Stomach (tissue), 9 donors: ENCODE data around the gene AQP12B. TPM values are rescaled to one million over a fixed set of nuclear protein-coding genes. Genes with fewer than 3 reads are reported as not detected.

Source experiments
- DNase-seq, 2 donors: peaks; one replicate each; pipeline versions ENCODE4 v3.0.0 to v3.0.0-alpha.2; 2013 to 2019
- H3K27ac ChIP-seq, 5 donors: fragments of 200-600 bp in 4 of 5; sonication (generic) in 4 of 5; one replicate each; pipeline ENCODE4 v1.5.1; 2013 to 2019; ENCODE audit warnings: mild to moderate bottlenecking in 1 of 5, moderate library complexity in 1 of 5
- H3K27me3 ChIP-seq, 3 donors: fragments of 200-600 bp; sonication (generic); one replicate each; pipeline ENCODE4 v1.5.1; 2017 to 2019; ENCODE audit warnings: mixed run types in 1 of 3
- H3K36me3 ChIP-seq, 4 donors: fragments of 200-600 bp; sonication (generic); 1 replicate in 3 of 4; 2 replicates in 1 of 4; pipeline ENCODE4 v1.5.1; 2016 to 2019
- H3K4me1 ChIP-seq, 4 donors: fragments of 200-600 bp; sonication (generic); one replicate each; pipeline ENCODE4 v1.5.1; 2016 to 2019
- H3K4me3 ChIP-seq, 4 donors: fragments of 200-600 bp; sonication (generic) in 3 of 4; one replicate each; pipeline ENCODE4 v1.5.1; 2016 to 2019; ENCODE audit warnings: mild to moderate bottlenecking in 1 of 4
- H3K9me3 ChIP-seq, 4 donors: fragments of 200-600 bp; sonication (generic); one replicate each; pipeline ENCODE4 v1.5.1; 2016 to 2019
- CTCF ChIP-seq, 7 experiments: fragments of 450-650 bp in 4 of 7; fragments of 200-600 bp in 3 of 7; sonication (generic) in 3 of 7; IDR thresholded peaks; one replicate each; pipeline ENCODE4 v1.5.1; 2016 to 2019; ENCODE audit warnings: antibody characterized with exemption in 7 of 7, control low read depth in 2 of 7, mild to moderate bottlenecking in 1 of 7
- EP300 ChIP-seq: sonication (generic); formaldehyde crosslinking; IDR thresholded peaks from one replicate; pipeline ENCODE4 v1.6.1; 2017; ENCODE audit warnings: antibody characterized with exemption
- POLR2A ChIP-seq, 4 donors: fragments of 450-650 bp; IDR thresholded peaks; one replicate each; pipeline ENCODE4 v1.6.1; 2016; ENCODE audit warnings: antibody characterized with exemption in 4 of 4, control low read depth in 2 of 4, mild to moderate bottlenecking in 1 of 4, moderate library complexity in 1 of 4
- POLR2AphosphoS5 ChIP-seq, 3 donors: sonication (generic); formaldehyde crosslinking; IDR thresholded peaks; one replicate each; pipeline ENCODE4 v1.6.1; 2016; ENCODE audit warnings: antibody characterized with exemption in 3 of 3
- WGBS, 5 donors: extraction: QIAGEN DNeasy Blood & Tissue Kit in 3 of 5; methylation state at CpG; one replicate each; pipeline versions ENCODE4 v1.1.5 to v1.1.7; 2013 to 2018; 5-methylcytosine and 5-hydroxymethylcytosine counted together
- intact Hi-C: fragments of 100-400 bp; cut with DNase I; formaldehyde crosslinking; loops from one replicate; pipeline ENCODE4 v1.15.1; 2023; ENCODE audit warnings: low total_unique reads
- polyA plus RNA-seq, 3 donors: library from polyadenylated mRNA; stranded (reverse); fragments of 200-250 nt; gene quantifications; one replicate each; pipeline ENCODE4 v1.2.3, GENCODE V29; 2013
- total RNA-seq, 5 donors: library from RNA; depleted of rRNA; stranded (reverse); fragments of >200 nt; gene quantifications; one replicate each; pipeline versions ENCODE4 v1.1.0 to v1.2.3, GENCODE V29; 2014 to 2016
- donor health status: healthy with polysubstance abuse.
- donor health status: Bipolar disorder and iron deficiency.
- donor health status: healthy.

Gene AQP12B
- total and polyA plus RNA-seq, 8 donors, result 0.46 to 0.89 TPM; not detected in 6

GRCh38 chr2:240723851-240724250 is 41.2 kb upstream of the AQP12B start:
- Histone ChIP-seq H3K4me3 (no peak overlapping the region), H3K4me1 (no peaks in the 10 kb centered on the region), H3K27ac (no peak overlapping the region), H3K36me3 (no peaks in the 10 kb centered on the region), H3K9me3 (no peaks in the 10 kb centered on the region), H3K27me3 (peaks cover 0 to 13% (median 0%) of the 10 kb centered on the region in 3 donors)
- no peak for TF ChIP-seq POLR2AphosphoS5 (IDR thresholded peaks at IDR 0.05)
- no peak for TF ChIP-seq EP300
- TF ChIP-seq POLR2A (IDR thresholded peaks at IDR 0.05), result no peak
- TF ChIP-seq CTCF (IDR thresholded peaks at IDR 0.05), result no peak
- 77 to 94% (median 90%) methylated on average over 3 to 9 of the region's 9 CpGs for WGBS, 5 donors
- intact Hi-C loops, result no loop called here
- no peak for DNase-seq

- no peak overlapping the region for H3K4me3 ChIP-seq
- intact Hi-C loops, result no loop called here
- no peaks in the 10 kb centered on the region for H3K9me3 ChIP-seq
- H3K4me1 ChIP-seq, result no peaks in the 10 kb centered on the region
- H3K27ac ChIP-seq, result no peak overlapping the region
- H3K27me3 ChIP-seq, result peaks cover 0 to 8% (median 0%) of the 10 kb centered on the region in 3 donors
- WGBS, 5 donors, result 80 to 88% (median 86%) methylated on average over 28 to 32 of the region's 32 CpGs
- TF ChIP-seq CTCF (IDR thresholded peaks at IDR 0.05) (no peak), EP300 (no peak), POLR2A (IDR thresholded peaks at IDR 0.05) (no peak), POLR2AphosphoS5 (IDR thresholded peaks at IDR 0.05) (no peak)
- no peak for DNase-seq
- H3K36me3 ChIP-seq, result no peaks in the 10 kb centered on the region
Measured at GRCh38 chr2:240722796-240723735, 40.4 kb upstream of the AQP12B start.

GRCh38 chr2:240722376-240722775 is 39.7 kb upstream of the AQP12B start:
- H3K36me3 ChIP-seq, result no peaks in the 10 kb centered on the region
- H3K9me3 ChIP-seq, result no peaks in the 10 kb centered on the region
- DNase-seq, result no peak
- no peak for TF ChIP-seq POLR2AphosphoS5 (IDR thresholded peaks at IDR 0.05)
- TF ChIP-seq POLR2A (IDR thresholded peaks at IDR 0.05), result no peak
- no peak for TF ChIP-seq CTCF (IDR thresholded peaks at IDR 0.05)
- TF ChIP-seq EP300, result no peak
- H3K27ac ChIP-seq, result no peak overlapping the region
- H3K27me3 ChIP-seq, result peaks cover 0 to 5% (median 0%) of the 10 kb centered on the region in 3 donors
- no peak overlapping the region for H3K4me3 ChIP-seq
- intact Hi-C loops, result no loop called here
- 87 to 100% (median 91%) methylated on average over 2 to 16 of the region's 16 CpGs; no CpG with 5 or more reads in 1 of the 5 donors for WGBS, 5 donors
- no peaks in the 10 kb centered on the region for H3K4me1 ChIP-seq

- DNase-seq, result no peak
- TF ChIP-seq POLR2A (IDR thresholded peaks at IDR 0.05) (no peak), POLR2AphosphoS5 (IDR thresholded peaks at IDR 0.05) (no peak)
- intact Hi-C loops, result no loop called here
- Histone ChIP-seq H3K27ac (no peak overlapping the region), H3K9me3 (no peaks in the 10 kb centered on the region), H3K4me1 (no peaks in the 10 kb centered on the region), H3K4me3 (no peak overlapping the region), H3K27me3 (no peaks in the 10 kb centered on the region), H3K36me3 (no peaks in the 10 kb centered on the region)
- 75 to 90% (median 80%) methylated on average over 11 to 20 of the region's 20 CpGs for WGBS, 5 donors
Measured at GRCh38 chr2:240721596-240722180, 39.0 kb upstream of the AQP12B start.
